ENCODE data around the gene PPP6R3.
"Not testable (repeated sequence)": the region's sequence is repeated elsewhere in the genome, so short reads cannot be mapped to it uniquely, and the experiment has no call there.

PPP6R3 gene

DNA sequence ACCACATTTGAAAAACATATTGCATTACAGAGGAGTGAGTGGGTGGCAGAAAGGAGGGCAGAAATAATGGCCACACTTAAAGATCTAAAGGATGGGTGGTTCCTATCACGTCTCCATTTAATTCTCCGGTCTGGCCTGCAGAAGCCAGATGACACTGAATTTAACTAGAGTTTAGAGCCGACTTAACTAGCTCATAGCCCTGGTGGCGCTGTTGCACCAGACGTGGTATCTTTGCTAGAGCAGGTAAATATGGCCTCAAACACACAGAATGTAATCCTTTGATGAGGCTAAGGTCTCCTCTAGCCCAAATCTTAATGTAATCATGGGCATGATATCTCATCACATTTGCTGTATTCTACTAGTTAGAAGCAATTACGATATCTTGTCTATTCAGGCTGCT lies 172.2 kb downstream of the PPP6R3 start:
- TF ChIP-seq, protein P1, sequence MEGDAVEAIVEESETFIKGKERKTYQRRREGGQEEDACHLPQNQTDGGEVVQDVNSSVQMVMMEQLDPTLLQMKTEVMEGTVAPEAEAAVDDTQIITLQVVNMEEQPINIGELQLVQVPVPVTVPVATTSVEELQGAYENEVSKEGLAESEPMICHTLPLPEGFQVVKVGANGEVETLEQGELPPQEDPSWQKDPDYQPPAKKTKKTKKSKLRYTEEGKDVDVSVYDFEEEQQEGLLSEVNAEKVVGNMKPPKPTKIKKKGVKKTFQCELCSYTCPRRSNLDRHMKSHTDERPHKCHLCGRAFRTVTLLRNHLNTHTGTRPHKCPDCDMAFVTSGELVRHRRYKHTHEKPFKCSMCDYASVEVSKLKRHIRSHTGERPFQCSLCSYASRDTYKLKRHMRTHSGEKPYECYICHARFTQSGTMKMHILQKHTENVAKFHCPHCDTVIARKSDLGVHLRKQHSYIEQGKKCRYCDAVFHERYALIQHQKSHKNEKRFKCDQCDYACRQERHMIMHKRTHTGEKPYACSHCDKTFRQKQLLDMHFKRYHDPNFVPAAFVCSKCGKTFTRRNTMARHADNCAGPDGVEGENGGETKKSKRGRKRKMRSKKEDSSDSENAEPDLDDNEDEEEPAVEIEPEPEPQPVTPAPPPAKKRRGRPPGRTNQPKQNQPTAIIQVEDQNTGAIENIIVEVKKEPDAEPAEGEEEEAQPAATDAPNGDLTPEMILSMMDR (IDR thresholded peaks at IDR 0.05; ENCODE audit: extremely low read depth, insufficient read depth, missing control alignments) = peak; percentile 51
- no peak for DNase-seq (ENCODE audit: low spot score)
- in situ Hi-C loops (cut with MboI; ENCODE audit: low pct_unique_long_range_greater_than_20kb, low sequenced_read_pairs, unreplicated experiment) = no loop called here

- in situ Hi-C loops (cut with MboI; ENCODE audit: low pct_unique_long_range_greater_than_20kb, low sequenced_read_pairs, unreplicated experiment); DNase-seq (ENCODE audit: low spot score): not testable (repeated sequence)
Measured at GRCh38 chr11:68634606-68635005, 174.1 kb downstream of the PPP6R3 start.

DNA sequence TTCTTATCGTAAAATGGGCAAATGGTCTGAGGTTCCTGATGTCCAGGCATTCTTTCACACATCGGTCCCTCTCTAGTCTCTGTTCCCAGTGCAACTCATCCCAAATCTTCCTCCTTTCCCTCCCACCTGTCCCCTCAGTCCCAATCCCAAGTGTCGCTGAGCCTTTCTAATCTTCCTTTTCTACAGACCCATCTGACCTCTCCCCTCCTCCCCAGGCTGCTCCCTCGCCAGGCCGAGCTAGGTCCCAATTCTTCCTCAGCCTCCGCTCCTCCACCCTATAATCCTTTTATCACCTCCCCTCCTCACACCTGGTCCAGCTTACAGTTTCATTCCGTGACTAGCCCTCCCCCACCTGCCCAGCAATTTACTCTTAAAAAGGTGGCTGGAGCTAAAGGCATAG lies 174.6 kb downstream of the PPP6R3 start:
- in situ Hi-C loops (cut with MboI; ENCODE audit: low pct_unique_long_range_greater_than_20kb, low sequenced_read_pairs, unreplicated experiment) = not testable (repeated sequence)

GRCh38 chr11:68635883-68636282 lies 175.3 kb downstream of the PPP6R3 start:
- in situ Hi-C loops (cut with MboI; ENCODE audit: low pct_unique_long_range_greater_than_20kb, low sequenced_read_pairs, unreplicated experiment); DNase-seq (ENCODE audit: low spot score): not testable (repeated sequence)

More for the DNA sequence above, 174.6 kb downstream of the PPP6R3 start:
- not testable (repeated sequence) for DNase-seq (ENCODE audit: low spot score)

DNA sequence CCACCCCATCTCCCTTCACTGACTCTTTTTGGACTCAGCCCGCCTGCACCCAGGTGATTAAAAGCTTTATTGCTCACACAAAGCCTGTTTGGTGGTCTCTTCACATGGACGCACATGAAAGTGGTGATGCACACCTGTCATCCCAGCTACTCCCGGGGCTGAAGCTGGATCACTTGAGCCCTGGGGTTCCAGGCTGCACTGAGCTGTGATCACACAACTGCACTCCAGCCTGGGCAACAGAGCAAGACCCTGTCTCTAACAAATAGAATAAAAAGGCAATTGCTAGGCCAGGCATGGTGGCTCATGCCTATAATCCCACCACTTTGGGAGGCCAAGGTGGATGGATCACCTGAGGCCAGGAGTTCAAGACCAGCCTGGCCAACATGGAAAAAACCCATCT lies 178.8 kb downstream of the PPP6R3 start:
- in situ Hi-C loops (cut with MboI; ENCODE audit: low pct_unique_long_range_greater_than_20kb, low sequenced_read_pairs, unreplicated experiment); DNase-seq (ENCODE audit: low spot score): not testable (repeated sequence)

DNA sequence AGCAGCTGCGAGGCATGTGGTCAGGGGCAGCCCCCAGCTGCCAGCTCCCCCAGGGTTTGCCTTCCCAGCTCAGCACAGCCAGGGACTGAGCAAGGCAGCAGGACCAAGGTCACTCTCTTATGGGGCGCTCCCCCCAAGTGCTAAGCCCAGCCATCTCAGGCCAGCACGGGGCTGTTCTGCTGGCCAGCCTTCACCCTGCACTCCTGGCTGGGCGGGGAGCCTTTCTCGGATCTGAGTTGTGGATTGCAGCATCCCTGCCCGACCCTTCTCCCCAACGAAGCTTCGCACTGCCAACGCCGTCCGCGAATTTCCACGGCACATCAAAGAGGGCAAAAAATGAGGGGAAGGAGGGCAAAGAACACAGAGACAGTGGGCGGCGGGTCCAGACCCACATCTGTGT lies 181.3 kb downstream of the PPP6R3 start:
- no peak for DNase-seq (ENCODE audit: low spot score)
- TF ChIP-seq, protein P1 (IDR thresholded peaks at IDR 0.05; ENCODE audit: extremely low read depth, insufficient read depth, missing control alignments) = no peak
- in situ Hi-C loops (cut with MboI; ENCODE audit: low pct_unique_long_range_greater_than_20kb, low sequenced_read_pairs, unreplicated experiment) = no loop called here

GRCh38 chr11:68643585-68643984 lies 183.0 kb downstream of the PPP6R3 start:
- DNase-seq (ENCODE audit: low spot score) = no peak
- in situ Hi-C loops (cut with MboI; ENCODE audit: low pct_unique_long_range_greater_than_20kb, low sequenced_read_pairs, unreplicated experiment) = no loop called here
- TF ChIP-seq, protein P1 (IDR thresholded peaks at IDR 0.05; ENCODE audit: extremely low read depth, insufficient read depth, missing control alignments) = no peak

- DNase-seq (ENCODE audit: low spot score) = no peak
- TF ChIP-seq, protein P1 (IDR thresholded peaks at IDR 0.05; ENCODE audit: extremely low read depth, insufficient read depth, missing control alignments) = no peak
- in situ Hi-C loops (cut with MboI; ENCODE audit: low pct_unique_long_range_greater_than_20kb, low sequenced_read_pairs, unreplicated experiment) = no loop called here
Measured at GRCh38 chr11:68646832-68647231, 186.3 kb downstream of the PPP6R3 start.

DNA sequence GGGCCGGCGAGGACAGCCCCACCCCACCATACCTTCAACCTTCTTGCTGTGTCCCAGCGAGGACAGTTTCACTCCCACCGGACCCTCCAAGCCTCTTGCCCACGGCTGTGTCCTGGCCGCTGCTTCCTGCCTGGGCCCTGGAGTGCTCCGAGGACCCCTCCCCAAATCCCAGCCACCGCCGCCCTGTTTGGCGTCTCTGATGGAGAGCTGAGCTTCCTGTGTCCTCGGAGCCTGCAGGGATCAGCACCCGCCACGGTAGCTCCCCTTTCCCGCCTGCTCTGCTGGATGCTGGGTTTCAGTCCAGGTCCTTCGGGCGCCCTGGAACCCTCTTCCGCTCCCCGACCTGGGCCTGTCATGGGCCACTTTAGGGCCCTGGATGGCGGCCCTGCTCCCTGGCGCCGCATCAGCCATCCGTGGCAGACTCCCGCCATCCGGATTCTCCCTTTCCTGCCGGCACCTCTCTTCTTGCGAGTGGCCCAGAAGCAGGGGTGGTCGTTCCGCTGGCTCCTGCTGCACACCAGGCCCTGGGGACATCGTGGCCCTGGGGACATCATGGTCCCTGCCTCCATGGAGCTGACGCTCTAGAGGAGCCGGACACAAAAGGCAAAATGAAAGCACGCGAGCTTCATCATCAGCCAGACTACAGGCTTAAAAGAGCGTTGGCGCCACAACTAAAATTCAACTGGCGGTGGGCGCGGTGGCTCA lies 189.5 kb downstream of the PPP6R3 start:
- DNase-seq (ENCODE audit: low spot score) = no peak

More for the DNA sequence above, 189.5 kb downstream of the PPP6R3 start:
- in situ Hi-C loops (cut with MboI; ENCODE audit: low pct_unique_long_range_greater_than_20kb, low sequenced_read_pairs, unreplicated experiment) = no loop called here
- TF ChIP-seq, protein P1 (IDR thresholded peaks at IDR 0.05; ENCODE audit: extremely low read depth, insufficient read depth, missing control alignments) = no peak

Data from GM13977 (cell line).